ENCODE data around the gene TRPC4AP. TPM values are rescaled to one million over a fixed set of nuclear protein-coding genes. Genes with fewer than 3 reads are reported as not detected.

The TRPC4AP gene
- total RNA-seq, 1 donor = 98.8 TPM

DNA sequence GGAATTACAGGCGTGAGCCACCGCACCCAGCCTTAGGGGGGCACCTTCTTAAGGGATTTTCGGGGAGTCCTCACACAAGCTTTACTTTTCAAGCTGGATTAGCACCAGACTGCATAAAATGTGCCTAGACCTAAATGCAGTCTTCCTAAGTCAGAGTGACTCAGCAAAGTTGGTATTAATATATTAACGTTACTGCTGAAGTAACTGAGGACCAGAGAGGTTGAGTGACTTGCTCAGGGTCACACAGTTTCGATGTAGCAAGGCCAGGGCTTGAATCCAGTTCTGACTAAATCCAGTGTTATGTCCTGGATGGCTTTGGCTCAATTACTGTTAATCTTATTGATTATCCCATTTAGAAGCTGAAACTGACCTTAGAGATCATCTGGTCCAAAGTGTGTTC lies 41.1 kb upstream of the TRPC4AP start:
- Histone ChIP-seq H3K79me2 (ENCODE audit: insufficient read depth, low read length) (no peaks in the 10 kb centered on the region), H4K20me1 (ENCODE audit: insufficient read depth, low read length) (no peaks in the 10 kb centered on the region), H3K36me3 (ENCODE audit: insufficient read depth, low read length) (peaks cover 28% of the 10 kb centered on the region), H3K4me1 (ENCODE audit: insufficient read depth, low read length) (peaks cover 29% of the 10 kb centered on the region), H3K27ac (ENCODE audit: low read depth, low read length) (no peak overlapping the region), H3K27me3 (ENCODE audit: insufficient read depth, low read length) (no peaks in the 10 kb centered on the region), H3K4me2 (ENCODE audit: insufficient read depth, low read length) (no peak overlapping the region), H3K9me3 (ENCODE audit: low read depth, low read length) (no peaks in the 10 kb centered on the region), H2AFZ (ENCODE audit: low read length) (no peak overlapping the region), H3K4me3 (ENCODE audit: insufficient read depth, low read length) (no peak overlapping the region)
- TF ChIP-seq CTCF (IDR thresholded peaks at IDR 0.05; ENCODE audit: extremely low read depth, low read depth, low read length) = no peak
- DNase-seq (ENCODE audit: insufficient read length, low spot score, missing footprints) = peak; percentile 27

GRCh38 chr20:35133031-35133430 lies 40.4 kb upstream of the TRPC4AP start:
- no peak for TF ChIP-seq CTCF (IDR thresholded peaks at IDR 0.05; ENCODE audit: extremely low read depth, low read depth, low read length)
- no peak overlapping the region for H3K27ac ChIP-seq (ENCODE audit: low read depth, low read length)
- no peaks in the 10 kb centered on the region for H3K9me3 ChIP-seq (ENCODE audit: low read depth, low read length)
- H2AFZ ChIP-seq (ENCODE audit: low read length) = no peak overlapping the region
- no peaks in the 10 kb centered on the region for H4K20me1 ChIP-seq (ENCODE audit: insufficient read depth, low read length)
- H3K79me2 ChIP-seq (ENCODE audit: insufficient read depth, low read length) = no peaks in the 10 kb centered on the region
- H3K4me3 ChIP-seq (ENCODE audit: insufficient read depth, low read length) = no peak overlapping the region
- H3K27me3 ChIP-seq (ENCODE audit: insufficient read depth, low read length) = no peaks in the 10 kb centered on the region
- no peak overlapping the region for H3K4me2 ChIP-seq (ENCODE audit: insufficient read depth, low read length)
- peaks cover 24% of the 10 kb centered on the region for H3K36me3 ChIP-seq (ENCODE audit: insufficient read depth, low read length)
- no peak for DNase-seq (ENCODE audit: insufficient read length, low spot score, missing footprints)
- H3K4me1 ChIP-seq (ENCODE audit: insufficient read depth, low read length) = peaks cover 29% of the 10 kb centered on the region

GRCh38 chr20:35131934-35132333 lies 39.3 kb upstream of the TRPC4AP start:
- Histone ChIP-seq H4K20me1 (ENCODE audit: insufficient read depth, low read length) (no peaks in the 10 kb centered on the region), H3K36me3 (ENCODE audit: insufficient read depth, low read length) (peaks cover 24% of the 10 kb centered on the region), H3K9me3 (ENCODE audit: low read depth, low read length) (no peaks in the 10 kb centered on the region), H3K4me1 (ENCODE audit: insufficient read depth, low read length) (peaks cover 29% of the 10 kb centered on the region), H3K27ac (ENCODE audit: low read depth, low read length) (no peak overlapping the region), H3K79me2 (ENCODE audit: insufficient read depth, low read length) (no peaks in the 10 kb centered on the region), H3K4me3 (ENCODE audit: insufficient read depth, low read length) (no peak overlapping the region), H3K27me3 (ENCODE audit: insufficient read depth, low read length) (no peaks in the 10 kb centered on the region), H3K4me2 (ENCODE audit: insufficient read depth, low read length) (no peak overlapping the region), H2AFZ (ENCODE audit: low read length) (no peak overlapping the region)
- DNase-seq (ENCODE audit: insufficient read length, low spot score, missing footprints) = no peak
- TF ChIP-seq CTCF (IDR thresholded peaks at IDR 0.05; ENCODE audit: extremely low read depth, low read depth, low read length) = no peak

GRCh38 chr20:35129647-35130069 lies 37.1 kb upstream of the TRPC4AP start:
- Histone ChIP-seq H3K9me3 (ENCODE audit: low read depth, low read length) (no peaks in the 10 kb centered on the region), H3K4me3 (ENCODE audit: insufficient read depth, low read length) (no peak overlapping the region), H3K4me1 (ENCODE audit: insufficient read depth, low read length) (peaks cover 7% of the 10 kb centered on the region), H2AFZ (ENCODE audit: low read length) (no peak overlapping the region), H3K79me2 (ENCODE audit: insufficient read depth, low read length) (no peaks in the 10 kb centered on the region), H3K27ac (ENCODE audit: low read depth, low read length) (peak overlapping the region; percentile 43), H4K20me1 (ENCODE audit: insufficient read depth, low read length) (no peaks in the 10 kb centered on the region), H3K4me2 (ENCODE audit: insufficient read depth, low read length) (no peak overlapping the region), H3K27me3 (ENCODE audit: insufficient read depth, low read length) (no peaks in the 10 kb centered on the region), H3K36me3 (ENCODE audit: insufficient read depth, low read length) (peaks cover 34% of the 10 kb centered on the region)
- no peak for TF ChIP-seq CTCF (IDR thresholded peaks at IDR 0.05; ENCODE audit: extremely low read depth, low read depth, low read length)
- no peak for DNase-seq (ENCODE audit: insufficient read length, low spot score, missing footprints)

Measured in osteoblast (primary cell).